Measurements from ENCODE around the gene RAP1A.

RAP1A gene

DNA sequence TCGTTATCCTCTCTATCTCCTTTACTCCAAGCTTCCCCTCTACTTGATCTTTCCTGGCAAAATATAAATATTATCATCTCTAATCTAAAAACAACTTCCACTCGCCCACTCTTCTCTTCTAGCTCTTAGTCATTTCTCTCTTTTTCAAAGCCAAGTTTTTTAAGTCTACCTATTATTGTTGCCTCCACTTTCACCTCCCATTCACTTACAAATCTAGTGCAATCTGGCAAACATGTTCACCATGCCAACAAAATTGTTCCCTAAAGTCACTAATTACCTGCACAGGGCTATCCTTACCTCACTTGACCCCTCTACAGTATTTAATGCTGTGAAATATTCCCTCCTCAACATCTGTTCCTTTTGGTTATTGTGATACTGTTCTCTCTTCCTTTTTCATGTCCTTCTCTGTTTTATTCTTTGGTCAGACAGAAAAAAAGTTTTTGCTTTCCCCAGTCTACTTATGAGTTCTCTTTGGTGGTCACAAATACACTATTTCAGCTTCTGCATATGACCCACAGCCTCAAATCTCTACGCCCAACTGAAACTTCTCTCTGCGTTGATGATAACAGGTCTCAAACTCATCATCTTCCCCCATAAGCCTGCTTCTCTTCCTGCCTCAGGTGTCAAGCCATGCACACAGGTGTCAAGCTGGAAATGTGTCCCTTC lies 31.9 kb upstream of the RAP1A start:
- TF ChIP-seq, protein P1, sequence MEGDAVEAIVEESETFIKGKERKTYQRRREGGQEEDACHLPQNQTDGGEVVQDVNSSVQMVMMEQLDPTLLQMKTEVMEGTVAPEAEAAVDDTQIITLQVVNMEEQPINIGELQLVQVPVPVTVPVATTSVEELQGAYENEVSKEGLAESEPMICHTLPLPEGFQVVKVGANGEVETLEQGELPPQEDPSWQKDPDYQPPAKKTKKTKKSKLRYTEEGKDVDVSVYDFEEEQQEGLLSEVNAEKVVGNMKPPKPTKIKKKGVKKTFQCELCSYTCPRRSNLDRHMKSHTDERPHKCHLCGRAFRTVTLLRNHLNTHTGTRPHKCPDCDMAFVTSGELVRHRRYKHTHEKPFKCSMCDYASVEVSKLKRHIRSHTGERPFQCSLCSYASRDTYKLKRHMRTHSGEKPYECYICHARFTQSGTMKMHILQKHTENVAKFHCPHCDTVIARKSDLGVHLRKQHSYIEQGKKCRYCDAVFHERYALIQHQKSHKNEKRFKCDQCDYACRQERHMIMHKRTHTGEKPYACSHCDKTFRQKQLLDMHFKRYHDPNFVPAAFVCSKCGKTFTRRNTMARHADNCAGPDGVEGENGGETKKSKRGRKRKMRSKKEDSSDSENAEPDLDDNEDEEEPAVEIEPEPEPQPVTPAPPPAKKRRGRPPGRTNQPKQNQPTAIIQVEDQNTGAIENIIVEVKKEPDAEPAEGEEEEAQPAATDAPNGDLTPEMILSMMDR (IDR thresholded peaks at IDR 0.05; ENCODE audit: control insufficient read depth, insufficient read depth, low read depth, low read length, missing control alignments): no peak
- DNase-seq (ENCODE audit: low read depth): no peak
- no peak overlapping the region for H3K4me3 ChIP-seq (ENCODE audit: control insufficient read depth, low read depth, low read length)

DNA sequence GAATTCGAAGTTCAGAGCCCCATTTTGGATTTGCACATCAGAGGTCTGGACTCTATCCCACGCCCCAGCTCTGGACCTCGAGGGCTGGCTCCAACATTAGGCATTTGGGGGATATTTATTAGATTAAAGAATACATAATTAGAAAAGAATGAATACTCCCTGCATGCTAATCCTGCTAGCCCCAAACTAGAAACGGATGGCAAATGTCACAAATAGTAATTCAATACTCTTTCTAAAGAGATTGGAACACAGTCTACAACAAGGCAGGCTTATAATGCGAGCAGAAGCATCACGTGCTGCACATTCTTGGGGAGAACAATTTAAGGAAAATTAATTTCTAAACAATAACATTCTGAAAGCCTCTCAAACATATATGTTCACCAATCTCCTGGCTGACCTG lies 27.7 kb upstream of the RAP1A start:
- TF ChIP-seq, protein P1 (IDR thresholded peaks at IDR 0.05; ENCODE audit: control insufficient read depth, insufficient read depth, low read depth, low read length, missing control alignments): no peak
- DNase-seq (ENCODE audit: low read depth): no peak

DNA sequence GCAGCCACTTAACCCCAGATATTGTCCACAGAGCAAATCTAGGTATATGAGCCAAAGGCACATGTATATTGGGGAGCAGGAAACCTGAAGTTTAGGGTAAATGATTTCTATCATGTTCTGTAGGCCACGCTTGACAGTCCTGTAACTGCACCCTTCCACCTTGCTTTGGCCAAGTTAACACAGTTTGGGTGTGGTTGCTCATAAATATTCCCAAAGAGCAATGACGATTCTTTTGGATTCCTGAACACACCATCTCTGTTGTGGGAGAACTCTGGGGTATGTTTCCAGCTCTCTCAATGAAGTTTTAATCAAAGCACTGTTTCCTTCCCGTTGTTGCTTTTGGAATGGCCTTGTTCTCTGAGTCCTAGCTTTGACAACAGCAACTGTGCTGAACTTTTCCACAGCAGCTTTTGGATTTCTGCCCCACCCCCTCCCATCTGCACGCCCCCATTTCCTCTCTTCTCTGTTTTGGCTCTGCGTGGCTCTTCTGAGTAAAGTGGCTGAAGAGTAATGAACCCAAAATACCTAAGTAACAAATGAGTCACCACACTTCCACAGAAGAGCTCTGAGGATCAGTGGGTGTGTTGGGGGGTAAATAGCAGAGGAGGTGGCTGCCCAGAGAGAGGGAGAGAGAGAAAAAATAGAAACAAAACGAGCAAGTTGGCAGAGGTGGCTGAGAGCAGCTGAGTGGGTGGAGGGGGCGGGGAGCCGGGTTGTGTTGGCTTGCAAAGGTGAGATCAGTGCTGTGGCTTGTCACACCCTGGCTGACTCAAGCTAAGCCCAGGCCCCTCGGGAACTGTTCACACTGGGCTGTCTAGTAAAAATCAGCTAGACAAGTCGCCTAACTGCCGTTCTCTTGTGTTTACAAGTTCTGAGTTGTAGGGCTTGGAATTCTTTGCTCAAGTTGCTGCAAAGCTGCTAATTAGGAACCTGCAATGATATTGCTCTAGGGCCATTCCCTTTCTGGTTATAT lies 26.9 kb upstream of the RAP1A start:
- no peak overlapping the region; the same call in 1 of the 2 replicates for H3K4me3 ChIP-seq (ENCODE audit: control insufficient read depth, low read depth, low read length)
- TF ChIP-seq, protein P1 (IDR thresholded peaks at IDR 0.05; ENCODE audit: control insufficient read depth, insufficient read depth, low read depth, low read length, missing control alignments): no peak
- peak; percentile 79 for DNase-seq (ENCODE audit: low read depth)

More for the DNA sequence above, 27.7 kb upstream of the RAP1A start:
- no peak overlapping the region for H3K4me3 ChIP-seq (ENCODE audit: control insufficient read depth, low read depth, low read length)

DNA sequence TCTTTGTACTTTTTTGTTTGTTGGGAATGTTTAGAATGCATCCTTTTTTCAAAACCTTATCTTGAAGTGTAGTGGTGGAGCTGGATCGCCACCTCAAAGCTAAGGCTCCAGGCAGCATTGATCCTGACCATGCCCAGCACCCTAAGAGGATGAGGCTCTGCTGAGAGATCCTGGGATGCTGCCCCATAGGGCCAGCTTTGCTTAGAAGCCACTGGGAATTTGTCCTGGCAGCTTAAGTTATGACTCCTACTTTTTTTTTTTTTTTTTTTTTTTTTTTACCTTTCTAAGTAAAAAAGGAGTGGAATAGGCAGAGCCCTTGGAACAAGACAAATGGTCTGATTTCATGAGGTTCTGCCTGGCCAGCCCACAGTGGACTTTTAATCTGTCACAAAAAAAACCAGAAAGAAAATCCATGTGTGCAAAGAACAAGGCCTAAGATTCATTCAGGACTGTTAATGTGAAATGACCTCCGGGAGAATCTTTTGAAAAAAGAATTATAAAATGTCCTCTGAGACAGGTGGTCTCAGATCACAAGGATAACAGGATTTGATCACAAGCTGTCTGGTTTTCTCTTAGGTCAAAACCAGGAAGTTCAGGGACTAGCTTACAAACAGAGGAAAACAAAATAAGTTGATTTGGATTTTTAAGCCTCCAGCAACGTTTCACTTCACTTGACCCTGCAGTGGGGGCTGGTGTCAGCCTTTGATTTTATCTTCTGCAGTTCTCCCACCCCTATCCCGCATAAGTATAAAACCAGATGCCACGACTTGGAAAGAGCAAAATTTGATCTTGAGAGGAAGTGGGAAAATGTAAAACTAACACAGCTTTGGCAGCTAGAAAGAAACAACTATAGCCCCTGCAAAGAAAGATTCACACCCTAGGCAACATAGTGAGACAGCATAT lies 25.9 kb upstream of the RAP1A start:
- no peak for DNase-seq (ENCODE audit: low read depth)
- H3K4me3 ChIP-seq (ENCODE audit: control insufficient read depth, low read depth, low read length): no peak overlapping the region
- TF ChIP-seq, protein P1 (IDR thresholded peaks at IDR 0.05; ENCODE audit: control insufficient read depth, insufficient read depth, low read depth, low read length, missing control alignments): no peak

DNA sequence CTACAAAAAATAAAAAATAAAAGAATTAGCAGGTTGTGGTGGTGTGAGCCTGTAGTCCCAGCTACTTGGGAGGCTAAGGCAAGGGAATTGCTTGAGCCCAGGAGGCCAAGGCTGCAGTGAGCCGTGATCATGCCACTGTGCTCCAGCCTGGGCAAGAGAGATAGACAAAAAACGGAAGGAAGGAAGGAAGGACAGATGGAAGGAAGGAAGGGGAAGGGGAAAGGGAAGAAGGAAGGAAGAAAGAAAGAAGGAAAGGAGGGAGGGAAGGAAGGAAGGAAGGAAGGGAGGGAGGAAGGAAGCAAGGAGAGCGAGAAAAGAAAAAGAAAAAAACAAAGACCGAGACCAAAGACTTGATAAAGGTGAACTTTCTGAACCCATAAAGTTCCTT lies 25.3 kb upstream of the RAP1A start:
- DNase-seq (ENCODE audit: low read depth): no peak
- H3K4me3 ChIP-seq (ENCODE audit: control insufficient read depth, low read depth, low read length): no peak overlapping the region
- TF ChIP-seq, protein P1 (IDR thresholded peaks at IDR 0.05; ENCODE audit: control insufficient read depth, insufficient read depth, low read depth, low read length, missing control alignments): no peak

DNA sequence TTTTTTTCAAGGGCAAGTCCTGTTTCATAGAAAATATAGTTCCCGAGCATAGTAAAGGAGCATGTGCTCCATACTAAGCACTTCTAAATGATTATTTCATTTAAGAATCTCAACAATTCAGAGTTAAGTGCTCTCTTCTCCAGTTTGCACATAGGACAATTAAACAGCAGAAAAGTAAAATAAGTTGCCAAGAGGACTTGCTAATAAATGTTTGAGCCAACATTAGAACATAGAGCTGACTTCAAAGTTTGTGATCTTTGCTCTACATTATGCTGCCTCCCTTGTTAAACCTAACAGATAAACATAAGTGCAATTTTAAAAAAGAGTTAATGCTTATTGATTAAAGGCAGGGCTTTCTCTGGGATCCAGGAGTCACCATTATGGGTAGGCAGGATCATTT lies 23.8 kb upstream of the RAP1A start:
- H3K4me3 ChIP-seq (ENCODE audit: control insufficient read depth, low read depth, low read length): no peak overlapping the region
- no peak for DNase-seq (ENCODE audit: low read depth)
- TF ChIP-seq, protein P1 (IDR thresholded peaks at IDR 0.05; ENCODE audit: control insufficient read depth, insufficient read depth, low read depth, low read length, missing control alignments): no peak
